ENCODE measurements around the gene AP3D1. TPM values are rescaled to one million over a fixed set of nuclear protein-coding genes. Genes with fewer than 3 reads are reported as not detected.

The AP3D1 gene
- total and polyA plus RNA-seq, 4 donors: 21.7 to 79.8 (median 59.6) TPM

DNA sequence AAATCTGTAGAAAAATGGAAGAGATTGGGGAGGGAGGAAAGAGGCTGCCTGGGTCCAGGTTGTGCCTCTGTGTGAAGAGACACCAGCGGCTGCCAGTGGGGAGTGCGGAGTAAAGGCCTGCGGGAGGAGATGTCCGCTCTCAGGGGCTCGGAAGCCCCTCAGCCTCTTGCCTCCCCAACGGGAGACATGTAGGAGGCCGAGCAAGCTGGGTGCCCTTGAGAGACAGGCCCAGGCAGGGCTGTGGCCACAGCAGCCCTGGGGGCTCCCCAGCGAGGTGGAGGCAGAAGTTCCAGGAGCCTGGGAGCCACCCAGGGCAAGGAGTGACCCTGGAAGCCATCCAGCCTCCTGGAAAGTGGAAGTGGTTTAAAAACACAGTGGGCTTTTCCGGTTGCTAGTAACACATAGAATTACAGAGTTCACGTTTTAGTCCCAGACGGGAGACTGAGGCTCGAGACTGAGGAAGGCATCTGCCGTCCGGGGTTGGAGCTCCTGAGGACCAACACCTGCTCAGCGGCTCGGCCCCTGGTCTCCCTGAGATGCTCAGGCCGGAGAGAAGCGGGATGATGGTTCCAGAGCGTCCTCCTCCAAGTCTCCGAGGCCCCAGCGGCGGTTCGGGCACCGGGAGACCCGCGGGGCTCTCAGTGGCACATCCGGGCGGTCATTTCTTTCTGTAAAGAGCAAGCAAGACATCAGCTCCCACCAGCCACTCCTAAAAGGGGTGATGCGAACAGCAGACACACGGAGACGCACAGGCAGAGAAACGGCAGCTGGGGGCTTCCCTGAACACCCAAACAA, 78.4 kb downstream of the AP3D1 start:
- Histone ChIP-seq H3K4me3 (ENCODE audit: low read depth in 1 of 3, low read length in 3 of 3) (no peak overlapping the region), H3K27me3 (ENCODE audit: control insufficient read depth in 4 of 4, insufficient read depth in 4 of 4, low read length in 3 of 4) (no peaks in the 10 kb centered on the region), H3K36me3 (ENCODE audit: control insufficient read depth in 4 of 4, insufficient read depth in 3 of 4, low read depth in 1 of 4, low read length in 3 of 4) (peaks cover 10 to 45% (median 21%) of the 10 kb centered on the region in 4 donors), H3K9ac (ENCODE audit: low read depth in 1 of 2, low read length in 2 of 2) (no peak overlapping the region), H3K4me1 (ENCODE audit: control insufficient read depth in 4 of 4, insufficient read depth in 4 of 4, low read length in 3 of 4) (peaks cover 0 to 7% (median 0%) of the 10 kb centered on the region in 4 donors), H3K27ac (ENCODE audit: low read depth in 1 of 2, low read length in 2 of 2) (no peak overlapping the region), H3K9me3 (ENCODE audit: control insufficient read depth in 4 of 4, low read length in 3 of 4) (no peaks in the 10 kb centered on the region)
- TF ChIP-seq HNF4A (conservative IDR thresholded peaks at IDR 0.05) (no peak), RXRA (IDR thresholded peaks at IDR 0.05) (no peak), SP1 (IDR thresholded peaks at IDR 0.05) (no peak), EGR1 (IDR thresholded peaks at IDR 0.05; ENCODE audit: low read depth in 2 of 2) (no peak), FOXA2 (IDR thresholded peaks at IDR 0.05) (no peak), TAF1 (conservative IDR thresholded peaks at IDR 0.05) (no peak), NR2F2 (IDR thresholded peaks at IDR 0.05) (no peak), JUND (IDR thresholded peaks at IDR 0.05) (no peak)
- TF ChIP-seq, protein P1, sequence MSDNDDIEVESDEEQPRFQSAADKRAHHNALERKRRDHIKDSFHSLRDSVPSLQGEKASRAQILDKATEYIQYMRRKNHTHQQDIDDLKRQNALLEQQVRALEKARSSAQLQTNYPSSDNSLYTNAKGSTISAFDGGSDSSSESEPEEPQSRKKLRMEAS (IDR thresholded peaks at IDR 0.05): no peak
- TF ChIP-seq, protein P2, sequence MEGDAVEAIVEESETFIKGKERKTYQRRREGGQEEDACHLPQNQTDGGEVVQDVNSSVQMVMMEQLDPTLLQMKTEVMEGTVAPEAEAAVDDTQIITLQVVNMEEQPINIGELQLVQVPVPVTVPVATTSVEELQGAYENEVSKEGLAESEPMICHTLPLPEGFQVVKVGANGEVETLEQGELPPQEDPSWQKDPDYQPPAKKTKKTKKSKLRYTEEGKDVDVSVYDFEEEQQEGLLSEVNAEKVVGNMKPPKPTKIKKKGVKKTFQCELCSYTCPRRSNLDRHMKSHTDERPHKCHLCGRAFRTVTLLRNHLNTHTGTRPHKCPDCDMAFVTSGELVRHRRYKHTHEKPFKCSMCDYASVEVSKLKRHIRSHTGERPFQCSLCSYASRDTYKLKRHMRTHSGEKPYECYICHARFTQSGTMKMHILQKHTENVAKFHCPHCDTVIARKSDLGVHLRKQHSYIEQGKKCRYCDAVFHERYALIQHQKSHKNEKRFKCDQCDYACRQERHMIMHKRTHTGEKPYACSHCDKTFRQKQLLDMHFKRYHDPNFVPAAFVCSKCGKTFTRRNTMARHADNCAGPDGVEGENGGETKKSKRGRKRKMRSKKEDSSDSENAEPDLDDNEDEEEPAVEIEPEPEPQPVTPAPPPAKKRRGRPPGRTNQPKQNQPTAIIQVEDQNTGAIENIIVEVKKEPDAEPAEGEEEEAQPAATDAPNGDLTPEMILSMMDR (IDR thresholded peaks at IDR 0.05; ENCODE audit: low read depth, low read length, missing input control): no peak
- TF ChIP-seq, protein P3, sequence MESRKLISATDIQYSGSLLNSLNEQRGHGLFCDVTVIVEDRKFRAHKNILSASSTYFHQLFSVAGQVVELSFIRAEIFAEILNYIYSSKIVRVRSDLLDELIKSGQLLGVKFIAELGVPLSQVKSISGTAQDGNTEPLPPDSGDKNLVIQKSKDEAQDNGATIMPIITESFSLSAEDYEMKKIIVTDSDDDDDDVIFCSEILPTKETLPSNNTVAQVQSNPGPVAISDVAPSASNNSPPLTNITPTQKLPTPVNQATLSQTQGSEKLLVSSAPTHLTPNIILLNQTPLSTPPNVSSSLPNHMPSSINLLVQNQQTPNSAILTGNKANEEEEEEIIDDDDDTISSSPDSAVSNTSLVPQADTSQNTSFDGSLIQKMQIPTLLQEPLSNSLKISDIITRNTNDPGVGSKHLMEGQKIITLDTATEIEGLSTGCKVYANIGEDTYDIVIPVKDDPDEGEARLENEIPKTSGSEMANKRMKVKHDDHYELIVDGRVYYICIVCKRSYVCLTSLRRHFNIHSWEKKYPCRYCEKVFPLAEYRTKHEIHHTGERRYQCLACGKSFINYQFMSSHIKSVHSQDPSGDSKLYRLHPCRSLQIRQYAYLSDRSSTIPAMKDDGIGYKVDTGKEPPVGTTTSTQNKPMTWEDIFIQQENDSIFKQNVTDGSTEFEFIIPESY (IDR thresholded peaks at IDR 0.05): no peak
- WGBS: 92% methylated on average over 32 of the region's 32 CpGs
- no peak for DNase-seq (ENCODE audit: low spot score)

DNA sequence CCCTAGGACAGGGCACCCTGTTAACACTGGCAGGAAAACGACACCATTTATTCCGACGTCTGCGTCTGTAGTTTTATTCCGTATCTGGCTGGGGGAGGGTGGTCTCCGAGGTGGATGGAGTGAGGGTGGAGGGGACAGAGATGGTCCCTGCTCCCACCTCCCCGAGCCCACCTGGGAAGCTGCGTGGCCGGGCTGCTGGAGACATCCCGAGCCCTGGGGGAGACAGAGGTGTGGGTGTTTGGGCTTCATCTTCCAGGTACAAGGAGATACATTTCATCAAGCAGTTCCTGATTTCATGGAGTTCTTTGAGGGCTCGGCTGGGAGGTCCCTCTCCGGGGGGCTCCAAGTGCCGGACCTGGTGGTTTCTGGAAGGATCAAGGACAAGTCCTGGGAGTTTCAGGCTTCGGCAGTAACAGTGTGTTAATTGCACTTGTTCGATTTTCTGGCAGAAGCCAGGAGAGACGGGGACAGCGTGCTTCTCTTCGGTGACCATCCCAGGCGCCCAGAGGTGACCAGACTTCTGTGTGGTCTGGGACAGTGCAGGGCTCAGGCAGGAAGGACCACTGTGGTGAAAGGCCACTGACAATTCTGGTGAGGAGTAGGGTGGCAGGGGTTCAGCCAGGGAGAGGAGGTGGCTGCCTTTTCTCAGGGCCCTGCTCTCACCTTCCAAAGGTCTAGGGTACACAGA, 80.2 kb downstream of the AP3D1 start:
- DNase-seq (ENCODE audit: low spot score): no peak
- TF ChIP-seq FOXA2 (IDR thresholded peaks at IDR 0.05) (no peak), HNF4A (conservative IDR thresholded peaks at IDR 0.05) (no peak), RAD21 (IDR thresholded peaks at IDR 0.05) (no peak), TAF1 (conservative IDR thresholded peaks at IDR 0.05) (no peak), SP1 (IDR thresholded peaks at IDR 0.05) (no peak), FOXA1 (IDR thresholded peaks at IDR 0.05) (no peak), GABPA (IDR thresholded peaks at IDR 0.05 in 1 of 2, conservative IDR thresholded peaks at IDR 0.05 in 1 of 2) (no peak)
- TF ChIP-seq, protein P1 (IDR thresholded peaks at IDR 0.05): no peak
- TF ChIP-seq, protein P3 (IDR thresholded peaks at IDR 0.05): no peak
- TF ChIP-seq, protein P4, sequence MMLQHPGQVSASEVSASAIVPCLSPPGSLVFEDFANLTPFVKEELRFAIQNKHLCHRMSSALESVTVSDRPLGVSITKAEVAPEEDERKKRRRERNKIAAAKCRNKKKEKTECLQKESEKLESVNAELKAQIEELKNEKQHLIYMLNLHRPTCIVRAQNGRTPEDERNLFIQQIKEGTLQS (IDR thresholded peaks at IDR 0.05): no peak
- TF ChIP-seq, protein P2 (IDR thresholded peaks at IDR 0.05; ENCODE audit: low read depth, low read length, missing input control): no peak
- TF ChIP-seq, protein P5, sequence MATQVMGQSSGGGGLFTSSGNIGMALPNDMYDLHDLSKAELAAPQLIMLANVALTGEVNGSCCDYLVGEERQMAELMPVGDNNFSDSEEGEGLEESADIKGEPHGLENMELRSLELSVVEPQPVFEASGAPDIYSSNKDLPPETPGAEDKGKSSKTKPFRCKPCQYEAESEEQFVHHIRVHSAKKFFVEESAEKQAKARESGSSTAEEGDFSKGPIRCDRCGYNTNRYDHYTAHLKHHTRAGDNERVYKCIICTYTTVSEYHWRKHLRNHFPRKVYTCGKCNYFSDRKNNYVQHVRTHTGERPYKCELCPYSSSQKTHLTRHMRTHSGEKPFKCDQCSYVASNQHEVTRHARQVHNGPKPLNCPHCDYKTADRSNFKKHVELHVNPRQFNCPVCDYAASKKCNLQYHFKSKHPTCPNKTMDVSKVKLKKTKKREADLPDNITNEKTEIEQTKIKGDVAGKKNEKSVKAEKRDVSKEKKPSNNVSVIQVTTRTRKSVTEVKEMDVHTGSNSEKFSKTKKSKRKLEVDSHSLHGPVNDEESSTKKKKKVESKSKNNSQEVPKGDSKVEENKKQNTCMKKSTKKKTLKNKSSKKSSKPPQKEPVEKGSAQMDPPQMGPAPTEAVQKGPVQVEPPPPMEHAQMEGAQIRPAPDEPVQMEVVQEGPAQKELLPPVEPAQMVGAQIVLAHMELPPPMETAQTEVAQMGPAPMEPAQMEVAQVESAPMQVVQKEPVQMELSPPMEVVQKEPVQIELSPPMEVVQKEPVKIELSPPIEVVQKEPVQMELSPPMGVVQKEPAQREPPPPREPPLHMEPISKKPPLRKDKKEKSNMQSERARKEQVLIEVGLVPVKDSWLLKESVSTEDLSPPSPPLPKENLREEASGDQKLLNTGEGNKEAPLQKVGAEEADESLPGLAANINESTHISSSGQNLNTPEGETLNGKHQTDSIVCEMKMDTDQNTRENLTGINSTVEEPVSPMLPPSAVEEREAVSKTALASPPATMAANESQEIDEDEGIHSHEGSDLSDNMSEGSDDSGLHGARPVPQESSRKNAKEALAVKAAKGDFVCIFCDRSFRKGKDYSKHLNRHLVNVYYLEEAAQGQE (IDR thresholded peaks at IDR 0.05): no peak
- H3K9ac ChIP-seq (ENCODE audit: low read depth in 1 of 2, low read length in 2 of 2): no peak overlapping the region
- H3K4me1 ChIP-seq (ENCODE audit: control insufficient read depth in 4 of 4, insufficient read depth in 4 of 4, low read length in 3 of 4): peaks cover 0 to 7% (median 0%) of the 10 kb centered on the region in 4 donors
- peaks cover 7 to 32% (median 14%) of the 10 kb centered on the region in 4 donors for H3K36me3 ChIP-seq (ENCODE audit: control insufficient read depth in 4 of 4, insufficient read depth in 3 of 4, low read depth in 1 of 4, low read length in 3 of 4)
- no peak overlapping the region for H3K27ac ChIP-seq (ENCODE audit: low read depth in 1 of 2, low read length in 2 of 2)
- WGBS: 88% methylated on average over 19 of the region's 19 CpGs
- no peaks in the 10 kb centered on the region for H3K9me3 ChIP-seq (ENCODE audit: control insufficient read depth in 4 of 4, low read length in 3 of 4)
- no peak overlapping the region for H3K4me3 ChIP-seq (ENCODE audit: low read depth in 1 of 3, low read length in 3 of 3)
- no peaks in the 10 kb centered on the region for H3K27me3 ChIP-seq (ENCODE audit: control insufficient read depth in 4 of 4, insufficient read depth in 4 of 4, low read length in 3 of 4)
